Measurements from ENCODE around the gene LDB3.

DNA sequence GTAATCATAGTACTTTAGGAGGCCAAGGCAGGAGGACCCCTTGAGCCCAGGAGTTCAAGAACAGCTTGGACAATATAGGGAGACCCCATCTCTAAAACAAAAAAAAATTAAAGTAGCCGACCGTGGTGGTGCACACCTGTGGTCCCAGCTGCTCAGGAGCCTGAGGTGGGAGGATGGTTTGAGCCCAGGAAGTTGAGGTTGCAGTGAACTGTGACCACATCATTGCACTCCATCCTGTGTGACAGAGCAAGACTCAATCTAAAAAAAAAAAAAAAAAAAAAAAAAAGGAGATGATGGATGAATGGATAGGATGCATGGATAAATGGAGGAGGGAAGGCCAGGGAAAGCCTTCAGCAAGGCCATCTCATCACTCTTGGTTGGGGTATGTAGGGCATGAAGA, 54.7 kb downstream of the LDB3 start:
- TF ChIP-seq POLR2AphosphoS5 (IDR thresholded peaks at IDR 0.05) (no peak), CTCF (IDR thresholded peaks at IDR 0.05) (no peak), POLR2A (IDR thresholded peaks at IDR 0.05) (no peak)

Measured in upper lobe of left lung (tissue), 4 donors.